Measurements from ENCODE around the gene NOL11.

NOL11 gene

GRCh38 chr17:67676305-67676704, 41.4 kb upstream of the NOL11 start:
- Histone ChIP-seq H2BK12ac (ENCODE audit: low read length in 2 of 2) (no peak overlapping the region), H3K4me3 (ENCODE audit: insufficient read depth in 1 of 2, low read depth in 1 of 2, low read length in 2 of 2) (no peak overlapping the region)
- WGBS, result 87% methylated on average over 4 of the region's 4 CpGs

GRCh38 chr17:67678414-67678813, 39.3 kb upstream of the NOL11 start:
- Histone ChIP-seq H3K27me3 (ENCODE audit: control insufficient read depth in 1 of 2, insufficient read depth in 1 of 2, low read length in 2 of 2) (no peaks in the 10 kb centered on the region), H3K27ac (ENCODE audit: low read length, poor library complexity, severe bottlenecking) (no peak overlapping the region), H3K36me3 (ENCODE audit: control insufficient read depth in 1 of 2, insufficient read depth in 2 of 2, low read depth in 1 of 2, low read length in 2 of 2) (peaks cover 0 to 4% of the 10 kb centered on the region in 2 experiments), H2BK15ac (ENCODE audit: low read depth, poor library complexity, severe bottlenecking) (no peak overlapping the region), H3K23ac (ENCODE audit: low read length in 2 of 2) (peak overlapping the region in 1 of 2 experiments; percentile 26), H2BK12ac (ENCODE audit: low read length in 2 of 2) (no peak overlapping the region), H3K4me3 (ENCODE audit: insufficient read depth in 1 of 2, low read depth in 1 of 2, low read length in 2 of 2) (no peak overlapping the region), H2AFZ (ENCODE audit: low read depth, low read length) (no peak overlapping the region), H2BK5ac (ENCODE audit: low read depth, low read length, poor library complexity, severe bottlenecking) (no peak overlapping the region), H3K4ac (ENCODE audit: low read depth in 1 of 2, low read length in 2 of 2) (no peak overlapping the region), H2AK5ac (ENCODE audit: low read length, severe bottlenecking) (no peak overlapping the region), H3K14ac (ENCODE audit: low read length in 2 of 2) (no peak overlapping the region), H4K8ac (ENCODE audit: low read length) (no peak overlapping the region), H4K91ac (ENCODE audit: low read length) (no peak overlapping the region), H3K79me1 (replicated peaks; ENCODE audit: low read length, poor library complexity, severe bottlenecking) (no peaks in the 10 kb centered on the region), H3K9me3 (ENCODE audit: control insufficient read depth, low read length) (no peaks in the 10 kb centered on the region), H3K9ac (ENCODE audit: low read length) (no peak overlapping the region), H2BK120ac (ENCODE audit: low read depth, low read length) (no peak overlapping the region), H3K4me2 (ENCODE audit: low read length, poor library complexity, severe bottlenecking) (no peak overlapping the region), H3K4me1 (ENCODE audit: control insufficient read depth, insufficient read depth, low read depth, low read length) (no peaks in the 10 kb centered on the region), H3K18ac (ENCODE audit: low read depth in 1 of 2, low read length in 2 of 2) (no peak overlapping the region)
- no peak for DNase-seq
- 79% methylated on average over 2 of the region's 2 CpGs for WGBS

More at GRCh38 chr17:67676305-67676704, 41.4 kb upstream of the NOL11 start:
- Histone ChIP-seq H3K36me3 (ENCODE audit: control insufficient read depth in 1 of 2, insufficient read depth in 2 of 2, low read depth in 1 of 2, low read length in 2 of 2) (peaks cover 0 to 4% of the 10 kb centered on the region in 2 experiments), H3K18ac (ENCODE audit: low read depth in 1 of 2, low read length in 2 of 2) (no peak overlapping the region), H3K79me1 (replicated peaks; ENCODE audit: low read length, poor library complexity, severe bottlenecking) (peaks cover 1% of the 10 kb centered on the region), H2BK5ac (ENCODE audit: low read depth, low read length, poor library complexity, severe bottlenecking) (no peak overlapping the region), H3K4me2 (ENCODE audit: low read length, poor library complexity, severe bottlenecking) (no peak overlapping the region), H3K9me3 (ENCODE audit: control insufficient read depth, low read length) (no peaks in the 10 kb centered on the region), H3K27me3 (ENCODE audit: control insufficient read depth in 1 of 2, insufficient read depth in 1 of 2, low read length in 2 of 2) (no peaks in the 10 kb centered on the region), H3K9ac (ENCODE audit: low read length) (no peak overlapping the region), H4K8ac (ENCODE audit: low read length) (no peak overlapping the region), H3K4me1 (ENCODE audit: control insufficient read depth, insufficient read depth, low read depth, low read length) (no peaks in the 10 kb centered on the region), H3K4ac (ENCODE audit: low read depth in 1 of 2, low read length in 2 of 2) (no peak overlapping the region), H3K14ac (ENCODE audit: low read length in 2 of 2) (no peak overlapping the region), H2AFZ (ENCODE audit: low read depth, low read length) (no peak overlapping the region), H3K23ac (ENCODE audit: low read length in 2 of 2) (no peak overlapping the region), H3K27ac (ENCODE audit: low read length, poor library complexity, severe bottlenecking) (no peak overlapping the region), H2AK5ac (ENCODE audit: low read length, severe bottlenecking) (no peak overlapping the region), H2BK15ac (ENCODE audit: low read depth, poor library complexity, severe bottlenecking) (no peak overlapping the region), H2BK120ac (ENCODE audit: low read depth, low read length) (no peak overlapping the region), H4K91ac (ENCODE audit: low read length) (no peak overlapping the region)
- no peak for DNase-seq

GRCh38 chr17:67679225-67679624, 38.5 kb upstream of the NOL11 start:
- no peak overlapping the region for H3K9ac ChIP-seq (ENCODE audit: low read length)
- H3K36me3 ChIP-seq (ENCODE audit: control insufficient read depth in 1 of 2, insufficient read depth in 2 of 2, low read depth in 1 of 2, low read length in 2 of 2), result peaks cover 0 to 4% of the 10 kb centered on the region in 2 experiments
- H3K27ac ChIP-seq (ENCODE audit: low read length, poor library complexity, severe bottlenecking), result no peak overlapping the region
- no peak overlapping the region for H3K4ac ChIP-seq (ENCODE audit: low read depth in 1 of 2, low read length in 2 of 2)
- no peak overlapping the region for H4K8ac ChIP-seq (ENCODE audit: low read length)
- no peaks in the 10 kb centered on the region for H3K4me1 ChIP-seq (ENCODE audit: control insufficient read depth, insufficient read depth, low read depth, low read length)
- no peak overlapping the region for H2AFZ ChIP-seq (ENCODE audit: low read depth, low read length)
- no peak overlapping the region for H3K4me3 ChIP-seq (ENCODE audit: insufficient read depth in 1 of 2, low read depth in 1 of 2, low read length in 2 of 2)
- no peak overlapping the region for H3K4me2 ChIP-seq (ENCODE audit: low read length, poor library complexity, severe bottlenecking)
- no peak overlapping the region for H2BK15ac ChIP-seq (ENCODE audit: low read depth, poor library complexity, severe bottlenecking)
- H2BK120ac ChIP-seq (ENCODE audit: low read depth, low read length), result no peak overlapping the region
- no peak overlapping the region for H3K18ac ChIP-seq (ENCODE audit: low read depth in 1 of 2, low read length in 2 of 2)
- no peak for DNase-seq
- no peak overlapping the region for H2BK12ac ChIP-seq (ENCODE audit: low read length in 2 of 2)
- H3K23ac ChIP-seq (ENCODE audit: low read length in 2 of 2), result no peak overlapping the region
- no peaks in the 10 kb centered on the region for H3K79me1 ChIP-seq (replicated peaks; ENCODE audit: low read length, poor library complexity, severe bottlenecking)
- no peaks in the 10 kb centered on the region for H3K9me3 ChIP-seq (ENCODE audit: control insufficient read depth, low read length)
- H2AK5ac ChIP-seq (ENCODE audit: low read length, severe bottlenecking), result no peak overlapping the region
- H2BK5ac ChIP-seq (ENCODE audit: low read depth, low read length, poor library complexity, severe bottlenecking), result no peak overlapping the region
- no peaks in the 10 kb centered on the region for H3K27me3 ChIP-seq (ENCODE audit: control insufficient read depth in 1 of 2, insufficient read depth in 1 of 2, low read length in 2 of 2)
- H3K14ac ChIP-seq (ENCODE audit: low read length in 2 of 2), result no peak overlapping the region
- no peak overlapping the region for H4K91ac ChIP-seq (ENCODE audit: low read length)
- WGBS, result 100% methylated on average over 1 of the region's 2 CpGs

- H3K36me3 ChIP-seq (ENCODE audit: control insufficient read depth in 1 of 2, insufficient read depth in 2 of 2, low read depth in 1 of 2, low read length in 2 of 2), result peaks cover 0 to 4% of the 10 kb centered on the region in 2 experiments
- 96% methylated on average over 6 of the region's 6 CpGs for WGBS
- H3K23ac ChIP-seq (ENCODE audit: low read length in 2 of 2), result no peak overlapping the region
- H2AK5ac ChIP-seq (ENCODE audit: low read length, severe bottlenecking), result no peak overlapping the region
- H3K27ac ChIP-seq (ENCODE audit: low read length, poor library complexity, severe bottlenecking), result no peak overlapping the region
- H4K91ac ChIP-seq (ENCODE audit: low read length), result no peak overlapping the region
- H2BK12ac ChIP-seq (ENCODE audit: low read length in 2 of 2), result no peak overlapping the region
- no peak for DNase-seq
- H3K18ac ChIP-seq (ENCODE audit: low read depth in 1 of 2, low read length in 2 of 2), result no peak overlapping the region
- H3K9ac ChIP-seq (ENCODE audit: low read length), result no peak overlapping the region
- H3K79me1 ChIP-seq (replicated peaks; ENCODE audit: low read length, poor library complexity, severe bottlenecking), result no peaks in the 10 kb centered on the region
- no peak overlapping the region for H2AFZ ChIP-seq (ENCODE audit: low read depth, low read length)
- H3K4me2 ChIP-seq (ENCODE audit: low read length, poor library complexity, severe bottlenecking), result no peak overlapping the region
- H3K4me1 ChIP-seq (ENCODE audit: control insufficient read depth, insufficient read depth, low read depth, low read length), result no peaks in the 10 kb centered on the region
- H4K8ac ChIP-seq (ENCODE audit: low read length), result no peak overlapping the region
- no peak overlapping the region for H3K14ac ChIP-seq (ENCODE audit: low read length in 2 of 2)
- no peaks in the 10 kb centered on the region for H3K27me3 ChIP-seq (ENCODE audit: control insufficient read depth in 1 of 2, insufficient read depth in 1 of 2, low read length in 2 of 2)
- H3K4me3 ChIP-seq (ENCODE audit: insufficient read depth in 1 of 2, low read depth in 1 of 2, low read length in 2 of 2), result no peak overlapping the region
- no peak overlapping the region for H2BK5ac ChIP-seq (ENCODE audit: low read depth, low read length, poor library complexity, severe bottlenecking)
- H3K4ac ChIP-seq (ENCODE audit: low read depth in 1 of 2, low read length in 2 of 2), result no peak overlapping the region
- no peaks in the 10 kb centered on the region for H3K9me3 ChIP-seq (ENCODE audit: control insufficient read depth, low read length)
- H2BK15ac ChIP-seq (ENCODE audit: low read depth, poor library complexity, severe bottlenecking), result no peak overlapping the region
- H2BK120ac ChIP-seq (ENCODE audit: low read depth, low read length), result no peak overlapping the region
Observed at GRCh38 chr17:67679721-67680120, 38.0 kb upstream of the NOL11 start.
